GM20000 (cell line): ENCODE measurements around the gene GLRA1.

Experiments
- DNase-seq: peaks from one replicate; pipeline ENCODE4 v3.0.0; 2012; ENCODE audit warnings: low spot score
- TF ChIP-seq, protein P1 (sequence below): IDR thresholded peaks from 2 replicates; pipeline ENCODE4 v1.5.1; 2012; ENCODE audit warnings: mild to moderate bottlenecking, control low read depth; ENCODE audit errors: extremely low read depth, missing control alignments

Gene GLRA1

DNA sequence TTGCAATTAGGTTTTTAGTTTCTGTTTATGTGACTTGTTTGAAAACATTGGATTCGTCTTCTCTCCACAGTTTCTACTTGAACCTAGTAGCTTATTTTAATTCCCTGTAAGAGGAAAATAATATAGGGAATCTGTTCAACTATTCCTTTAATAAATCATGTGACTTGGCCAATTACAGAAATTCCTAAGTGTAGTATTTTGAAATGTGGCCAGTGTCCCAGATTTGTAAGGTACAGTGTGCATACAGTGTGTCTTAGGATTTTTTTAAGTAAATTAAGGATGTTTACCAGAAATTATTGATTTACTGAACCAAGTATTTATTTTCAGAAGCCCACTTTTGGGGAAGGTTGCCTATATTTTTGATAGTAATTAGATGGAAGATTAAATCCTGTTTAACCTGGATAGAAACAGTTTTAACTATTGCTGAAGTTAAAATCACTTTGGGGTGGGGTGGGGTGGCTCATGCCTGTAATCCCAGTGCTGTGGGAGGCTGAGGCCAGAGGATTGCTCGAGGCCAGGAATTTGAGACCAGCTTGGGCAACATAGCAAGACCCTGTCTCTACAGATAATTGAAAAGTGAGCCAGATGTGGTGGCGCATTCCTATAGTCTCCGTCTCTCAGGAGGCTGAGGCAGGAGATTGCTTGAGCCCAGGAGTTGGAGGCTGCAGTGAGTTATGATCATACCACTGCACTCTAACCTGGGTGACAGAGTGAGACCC is 116.0 kb downstream of the GLRA1 start:
- DNase-seq, result no peak
- TF ChIP-seq, protein P1, sequence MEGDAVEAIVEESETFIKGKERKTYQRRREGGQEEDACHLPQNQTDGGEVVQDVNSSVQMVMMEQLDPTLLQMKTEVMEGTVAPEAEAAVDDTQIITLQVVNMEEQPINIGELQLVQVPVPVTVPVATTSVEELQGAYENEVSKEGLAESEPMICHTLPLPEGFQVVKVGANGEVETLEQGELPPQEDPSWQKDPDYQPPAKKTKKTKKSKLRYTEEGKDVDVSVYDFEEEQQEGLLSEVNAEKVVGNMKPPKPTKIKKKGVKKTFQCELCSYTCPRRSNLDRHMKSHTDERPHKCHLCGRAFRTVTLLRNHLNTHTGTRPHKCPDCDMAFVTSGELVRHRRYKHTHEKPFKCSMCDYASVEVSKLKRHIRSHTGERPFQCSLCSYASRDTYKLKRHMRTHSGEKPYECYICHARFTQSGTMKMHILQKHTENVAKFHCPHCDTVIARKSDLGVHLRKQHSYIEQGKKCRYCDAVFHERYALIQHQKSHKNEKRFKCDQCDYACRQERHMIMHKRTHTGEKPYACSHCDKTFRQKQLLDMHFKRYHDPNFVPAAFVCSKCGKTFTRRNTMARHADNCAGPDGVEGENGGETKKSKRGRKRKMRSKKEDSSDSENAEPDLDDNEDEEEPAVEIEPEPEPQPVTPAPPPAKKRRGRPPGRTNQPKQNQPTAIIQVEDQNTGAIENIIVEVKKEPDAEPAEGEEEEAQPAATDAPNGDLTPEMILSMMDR, result no peak

DNA sequence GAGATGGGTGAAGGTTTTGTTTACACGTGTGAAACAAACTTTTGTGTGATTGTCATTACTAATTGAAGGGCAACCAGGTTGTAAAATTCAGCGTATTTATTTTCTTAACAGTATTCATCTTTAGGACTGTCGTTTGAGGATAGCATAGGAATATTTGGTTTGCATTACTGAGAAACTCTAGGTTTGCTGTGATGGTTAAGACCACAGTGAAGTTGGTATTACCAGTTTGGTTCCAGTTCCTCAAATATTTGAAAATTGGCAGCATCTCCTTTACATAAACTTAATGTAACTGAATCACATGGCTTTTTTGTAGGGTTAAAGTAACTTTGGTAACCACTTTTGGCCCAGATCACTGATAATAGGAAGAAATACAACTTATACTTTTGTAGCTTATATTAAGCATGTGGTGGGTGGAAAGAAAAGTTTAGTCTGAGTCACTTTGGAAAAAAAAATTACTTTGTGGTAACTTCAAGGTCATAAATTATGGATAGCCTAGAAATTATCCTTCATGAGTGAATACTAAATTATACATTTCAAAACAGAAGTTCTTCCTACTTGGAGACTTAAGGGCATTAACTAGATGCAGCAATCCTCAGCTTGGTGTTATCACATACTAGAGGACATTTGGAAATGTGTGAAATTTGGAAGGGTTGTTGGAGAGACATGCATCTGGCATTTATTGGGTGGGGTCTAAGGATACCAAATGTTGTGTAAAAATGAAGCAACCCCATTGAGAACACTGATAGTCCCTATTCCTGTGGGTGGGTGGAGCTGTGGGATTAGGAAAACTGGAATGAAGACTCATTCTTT is 119.0 kb downstream of the GLRA1 start:
- TF ChIP-seq, protein P1, result no peak
- DNase-seq, result no peak

DNA sequence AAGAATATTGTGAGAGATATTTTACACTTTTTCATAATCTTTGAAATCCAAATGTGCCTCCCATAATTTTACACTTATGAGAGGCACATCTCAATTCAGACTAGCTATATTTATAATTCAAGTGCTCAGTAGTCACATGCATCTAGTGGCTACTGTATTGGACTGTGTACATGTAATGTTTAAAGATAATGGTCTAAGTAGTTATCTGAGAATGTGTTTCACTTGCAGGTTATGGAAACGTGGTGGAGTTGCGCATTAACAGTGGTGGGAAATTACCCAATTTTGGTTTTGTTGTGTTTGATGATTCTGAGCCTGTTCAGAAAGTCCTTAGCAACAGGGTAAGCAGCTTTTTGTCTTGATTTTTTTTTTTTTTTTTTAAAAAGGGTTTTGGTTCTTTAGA is 124.1 kb downstream of the GLRA1 start:
- no peak for DNase-seq
- TF ChIP-seq, protein P1, result no peak

DNA sequence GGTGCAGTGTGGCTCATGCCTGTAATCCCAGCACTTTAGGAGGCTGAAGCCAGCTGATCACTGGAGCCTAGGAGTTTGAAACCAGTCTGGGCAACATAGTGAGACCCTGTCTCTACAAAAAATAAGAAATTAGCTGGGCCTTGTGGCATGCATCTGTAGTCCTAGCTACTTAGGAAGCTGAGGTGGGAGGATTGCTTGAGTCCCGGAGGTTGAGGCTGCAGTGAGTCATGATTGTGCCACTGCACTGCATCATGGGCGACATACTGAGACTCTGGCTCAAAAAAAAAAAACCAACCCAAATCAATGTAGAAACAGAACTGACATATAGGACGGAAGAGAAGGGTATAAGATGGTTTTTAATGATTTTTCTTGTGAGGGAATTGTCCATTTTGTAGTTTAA is 125.2 kb downstream of the GLRA1 start:
- DNase-seq, result no peak
- TF ChIP-seq, protein P1, result no peak

DNA sequence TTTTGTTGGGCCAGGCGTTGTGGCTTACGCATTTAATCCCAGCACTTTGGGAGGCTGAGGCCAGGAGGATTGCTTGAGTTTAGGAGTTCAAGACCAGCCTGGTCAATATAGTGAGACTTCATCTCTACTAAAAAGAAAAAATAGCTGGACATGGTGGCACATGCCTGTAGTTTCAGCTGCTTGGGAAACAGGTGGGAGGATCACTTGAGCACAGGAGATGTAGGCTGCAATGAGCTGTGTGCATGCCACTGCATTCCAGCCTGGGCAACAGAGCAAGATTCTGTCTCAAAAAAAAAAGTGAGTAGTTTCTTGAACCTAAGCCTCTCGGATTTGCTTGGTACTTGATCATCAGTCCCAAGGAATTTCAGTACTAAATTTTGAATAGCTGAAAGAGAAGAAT is 126.0 kb downstream of the GLRA1 start:
- DNase-seq, result no peak
- TF ChIP-seq, protein P1, result no peak

DNA sequence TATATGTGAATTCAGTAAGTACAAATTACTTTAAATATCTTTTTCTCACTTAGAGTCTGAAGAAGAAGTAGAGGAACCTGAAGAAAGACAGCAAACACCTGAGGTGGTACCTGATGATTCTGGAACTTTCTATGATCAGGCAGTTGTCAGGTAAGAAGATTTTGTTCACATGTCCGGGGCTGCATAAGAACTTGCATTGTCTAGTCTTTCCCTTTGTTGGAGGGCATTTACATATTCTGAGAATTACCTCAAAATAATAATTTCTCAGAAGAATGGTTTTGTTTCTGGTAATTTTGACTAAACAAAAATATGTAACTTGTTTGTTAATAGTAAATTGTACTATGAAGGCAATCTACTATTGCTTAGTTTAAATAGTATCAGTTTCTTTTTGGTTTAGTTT is 129.2 kb downstream of the GLRA1 start:
- TF ChIP-seq, protein P1, result no peak
- DNase-seq, result no peak

DNA sequence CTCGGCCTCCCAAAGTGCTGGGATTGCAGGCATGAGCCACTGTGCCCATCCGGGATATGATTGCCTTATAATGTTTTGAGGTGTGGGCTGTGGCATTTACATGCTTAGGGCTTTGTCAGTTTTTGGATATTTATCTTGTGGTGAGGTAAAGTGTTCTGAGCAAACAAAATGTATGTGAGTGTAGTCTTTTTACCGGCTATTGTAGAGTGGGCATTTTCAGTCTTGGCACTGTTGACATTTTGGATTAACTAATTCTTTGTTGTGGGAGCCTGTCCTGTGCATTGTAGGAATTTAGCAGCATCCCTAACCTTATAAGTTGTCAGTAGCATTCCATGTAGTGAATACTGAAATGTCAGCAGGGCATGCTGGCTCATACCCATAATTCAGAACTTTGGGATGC is 131.3 kb downstream of the GLRA1 start:
- DNase-seq, result no peak
- TF ChIP-seq, protein P1, result no peak
